GM21737 (cell line): ENCODE measurements around the gene DLX2.
"Not testable (repeated sequence)": the region's sequence is repeated elsewhere in the genome, so short reads cannot be mapped to it uniquely, and the experiment has no call there.

Experiments
- ATAC-seq: cut with Tn5 transposase; IDR thresholded peaks from one replicate; pipeline ENCODE4 v1.9.1; 2021; ENCODE audit warnings: mild to moderate bottlenecking, moderate library complexity; ENCODE audit not compliant: unreplicated experiment

DLX2 gene

DNA sequence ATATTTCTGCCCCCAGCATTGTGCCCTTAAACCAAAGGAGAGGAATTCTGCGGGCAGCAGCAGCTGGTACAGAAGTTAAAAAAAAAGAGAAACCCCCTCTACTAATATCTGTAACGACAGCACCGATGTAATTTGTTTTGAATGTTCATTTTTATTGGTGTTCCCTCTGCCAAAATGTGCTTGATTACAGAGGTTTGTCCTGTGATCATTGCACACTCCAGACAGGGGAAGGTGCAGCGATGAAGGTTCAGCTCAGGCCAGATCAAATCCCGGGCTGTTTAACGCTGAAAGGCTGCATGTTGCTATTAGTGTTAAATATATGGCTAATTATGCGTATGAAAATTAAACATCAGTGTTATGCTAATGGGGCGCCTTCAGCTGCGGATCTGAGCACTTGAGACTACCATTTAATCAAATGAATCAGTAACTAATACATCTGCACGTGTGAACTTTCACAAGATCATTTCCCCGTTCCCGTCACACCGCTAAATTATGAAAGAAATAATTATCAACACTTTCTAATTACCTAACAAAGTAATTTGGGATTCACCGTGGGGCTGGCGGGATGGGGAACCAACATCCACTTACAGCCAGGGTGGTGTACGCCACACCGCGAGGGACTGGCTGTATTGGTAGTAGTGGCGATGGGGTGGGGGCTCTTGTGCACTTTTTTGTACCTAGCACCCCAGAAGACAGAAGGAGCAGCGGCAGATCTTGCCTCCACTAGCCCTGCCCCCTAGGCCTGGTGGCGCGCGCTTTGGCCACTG lies 18.9 kb downstream of the DLX2 start:
- ATAC-seq = no peak

DNA sequence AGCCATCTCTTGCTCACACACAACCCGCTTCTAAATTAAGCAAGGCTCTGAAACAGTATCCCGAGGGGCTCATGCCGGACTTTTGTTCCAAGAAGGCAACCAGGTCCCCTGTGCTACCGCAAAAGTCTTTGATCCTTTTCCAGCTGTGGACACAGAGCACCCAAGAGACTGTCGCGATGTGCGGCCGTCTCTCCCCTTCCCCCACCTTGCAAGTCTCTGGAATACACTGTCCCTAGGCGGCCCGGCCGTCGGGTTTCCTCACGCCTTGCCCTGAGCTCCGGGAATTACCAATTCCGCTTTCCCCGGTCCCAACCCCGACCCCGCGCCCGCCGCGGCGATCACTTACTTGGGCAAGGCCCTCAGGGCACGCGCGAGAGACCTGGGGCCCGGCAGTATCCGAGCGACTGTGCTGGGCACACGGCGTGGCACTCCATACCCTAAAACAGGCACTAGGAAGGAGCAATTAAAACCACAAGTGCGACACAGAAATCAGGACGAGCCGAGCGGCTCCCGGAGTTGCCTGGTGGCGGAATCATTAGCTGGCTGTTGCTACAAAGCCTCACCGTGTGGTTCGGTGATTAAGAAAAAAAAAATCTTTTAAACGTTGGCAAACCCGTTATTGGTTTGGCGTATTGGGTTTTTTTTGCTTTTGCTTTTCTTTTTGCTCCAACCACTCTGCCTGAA lies 19.6 kb downstream of the DLX2 start:
- ATAC-seq = no peak

DNA sequence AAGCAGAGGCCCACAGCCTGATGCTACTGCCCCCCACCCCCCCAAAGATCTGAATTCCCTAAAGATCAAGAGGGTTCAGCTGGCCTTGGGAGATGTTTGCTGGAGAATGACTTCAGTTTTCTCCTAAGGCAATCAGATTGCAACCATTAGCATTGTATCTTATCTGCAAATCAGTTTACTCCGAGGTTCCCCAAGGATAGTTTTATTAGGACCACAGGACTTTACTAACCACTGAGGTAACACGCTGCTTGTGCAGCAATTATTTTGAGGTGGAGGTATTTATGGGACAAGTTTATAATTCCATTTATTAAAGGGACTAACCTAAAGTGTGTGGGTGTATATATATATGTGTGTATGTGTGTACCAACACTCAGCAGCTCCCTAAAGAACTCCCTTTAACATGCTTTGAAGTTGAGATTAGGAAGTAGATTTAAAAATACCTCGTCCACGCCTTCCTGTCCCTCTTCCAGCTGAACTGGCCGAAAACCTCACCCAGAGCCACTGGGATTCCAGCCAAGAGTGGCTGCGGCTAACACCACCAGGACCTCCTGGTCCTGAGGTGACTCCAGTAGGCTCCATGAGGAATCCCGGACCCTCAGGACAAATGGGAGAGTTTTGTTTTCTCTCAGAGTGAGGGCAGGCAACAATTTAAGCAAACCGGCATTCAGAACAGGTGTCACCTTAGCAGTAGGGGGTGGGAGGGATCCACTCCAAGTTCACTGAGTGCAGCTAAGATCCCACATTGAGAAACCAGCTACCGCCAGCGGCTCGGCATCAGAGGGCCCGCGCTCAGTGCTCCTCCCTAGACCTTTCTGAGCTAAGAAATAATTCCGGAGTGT lies 20.4 kb downstream of the DLX2 start:
- no peak for ATAC-seq

DNA sequence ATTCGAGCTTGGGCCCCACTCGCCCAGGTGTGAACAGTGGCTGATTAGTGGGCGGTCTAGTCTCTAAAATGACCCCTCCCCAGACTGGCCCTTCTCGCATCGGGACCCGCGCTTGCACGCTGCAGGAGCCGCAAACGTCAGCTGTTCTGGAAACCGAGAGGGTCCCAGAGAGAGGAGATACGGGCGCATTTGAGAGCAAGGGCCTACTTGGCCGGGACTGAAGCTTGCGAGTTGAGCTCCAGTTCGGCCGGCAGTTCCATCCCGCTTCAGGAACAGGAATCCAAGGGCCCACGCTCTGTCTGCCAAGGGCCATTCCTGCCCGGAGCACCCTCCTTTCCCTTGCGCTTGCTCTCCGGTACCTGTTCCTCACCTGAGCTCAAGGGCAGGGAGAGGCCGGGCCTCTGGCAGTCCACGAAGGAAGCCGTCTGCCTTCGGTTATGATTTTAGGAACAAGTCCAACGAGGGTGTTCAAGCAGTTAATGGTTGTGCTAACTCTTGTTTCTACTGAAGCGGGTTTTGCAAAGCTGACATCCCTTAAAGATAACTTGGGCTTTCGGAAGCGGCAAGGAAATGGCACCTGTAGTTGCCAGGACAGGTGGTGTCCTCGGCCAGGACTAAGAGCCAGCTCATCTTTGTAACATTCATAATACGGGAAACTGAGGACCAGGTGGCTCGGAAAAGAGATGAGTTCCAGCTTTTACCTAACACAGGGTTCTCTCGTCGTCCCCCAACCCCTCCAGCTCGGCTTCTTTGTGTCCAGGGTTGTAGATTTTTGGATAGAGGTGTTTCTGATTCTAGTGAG lies 21.3 kb downstream of the DLX2 start:
- no peak for ATAC-seq

DNA sequence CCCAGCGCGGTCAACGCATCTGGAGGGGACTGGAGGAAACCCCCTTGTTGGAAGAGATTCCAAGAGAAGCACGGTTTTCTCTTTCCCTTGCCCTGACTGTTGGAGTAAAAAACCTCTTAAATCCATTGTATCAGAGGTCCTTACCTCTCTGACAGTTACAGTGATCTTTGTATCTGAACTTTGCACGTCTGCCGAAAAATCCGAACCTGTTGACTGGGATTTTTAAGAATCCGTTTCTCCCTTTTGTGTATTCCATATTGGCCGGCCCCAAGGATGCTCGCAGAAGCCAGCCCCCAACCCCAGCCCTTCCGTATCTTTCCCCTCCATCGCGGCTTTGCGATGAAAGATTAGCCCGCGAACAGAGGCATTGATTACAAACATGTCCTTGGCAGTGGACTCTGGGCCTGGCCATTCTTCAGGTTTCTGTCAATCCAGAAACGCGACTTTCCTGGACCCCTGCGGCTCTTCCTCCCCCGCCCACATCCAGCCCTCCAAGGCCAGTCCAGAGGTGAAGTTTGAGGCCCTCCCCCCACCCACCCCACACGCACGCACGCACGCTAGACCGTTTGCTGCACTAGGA lies 22.0 kb downstream of the DLX2 start:
- ATAC-seq = no peak

DNA sequence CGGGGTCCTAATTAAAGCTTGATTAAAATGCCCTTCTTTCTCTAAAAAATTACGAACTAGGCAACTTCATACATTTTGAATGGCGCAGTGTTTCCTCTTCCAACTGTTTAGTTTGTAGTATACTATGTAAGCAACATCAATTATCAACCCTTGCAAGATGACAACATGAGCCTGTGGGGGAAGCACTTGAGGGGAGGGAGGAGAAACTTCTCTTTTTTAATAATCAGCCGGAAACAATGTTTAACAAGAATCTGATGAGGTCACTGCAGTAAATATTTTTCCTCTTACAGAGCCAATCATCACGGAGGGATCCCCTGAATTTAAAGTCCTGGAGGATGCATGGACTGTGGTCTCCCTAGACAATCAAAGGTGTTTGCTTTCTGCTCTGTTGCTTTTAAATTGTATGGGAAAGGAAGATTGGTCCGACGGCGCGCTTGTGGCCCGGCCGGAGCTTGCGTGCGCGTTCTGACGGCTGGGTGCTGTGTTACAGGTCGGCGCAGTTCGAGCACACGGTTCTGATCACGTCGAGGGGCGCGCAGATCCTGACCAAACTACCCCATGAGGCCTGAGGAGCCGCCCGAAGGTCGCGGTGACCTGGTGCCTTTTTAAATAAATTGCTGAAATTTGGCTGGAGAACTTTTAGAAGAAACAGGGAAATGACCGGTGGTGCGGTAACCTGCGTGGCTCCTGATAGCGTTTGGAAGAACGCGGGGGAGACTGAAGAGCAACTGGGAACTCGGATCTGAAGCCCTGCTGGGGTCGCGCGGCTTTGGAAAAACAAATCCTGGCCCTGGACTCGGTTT lies 22.7 kb downstream of the DLX2 start:
- ATAC-seq = no peak

DNA sequence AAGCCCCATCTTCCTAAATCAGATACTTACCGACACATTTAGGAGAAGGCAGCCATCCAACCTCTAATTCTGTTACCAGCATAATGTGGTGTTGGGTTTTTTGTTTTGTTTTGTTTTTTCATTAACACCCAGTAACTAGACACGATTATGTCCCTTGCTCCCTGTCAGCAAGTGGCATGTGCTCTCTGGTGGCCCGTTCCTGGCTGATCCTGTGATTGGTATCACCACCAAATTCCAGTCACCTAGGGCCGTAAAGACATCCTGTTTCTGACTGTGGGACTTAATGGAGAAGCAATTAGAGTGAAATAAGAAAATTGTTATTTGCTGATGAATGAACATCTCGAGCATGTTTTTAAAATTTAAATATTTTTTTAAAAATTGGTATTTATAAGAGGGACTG lies 23.3 kb downstream of the DLX2 start:
- no peak for ATAC-seq

DNA sequence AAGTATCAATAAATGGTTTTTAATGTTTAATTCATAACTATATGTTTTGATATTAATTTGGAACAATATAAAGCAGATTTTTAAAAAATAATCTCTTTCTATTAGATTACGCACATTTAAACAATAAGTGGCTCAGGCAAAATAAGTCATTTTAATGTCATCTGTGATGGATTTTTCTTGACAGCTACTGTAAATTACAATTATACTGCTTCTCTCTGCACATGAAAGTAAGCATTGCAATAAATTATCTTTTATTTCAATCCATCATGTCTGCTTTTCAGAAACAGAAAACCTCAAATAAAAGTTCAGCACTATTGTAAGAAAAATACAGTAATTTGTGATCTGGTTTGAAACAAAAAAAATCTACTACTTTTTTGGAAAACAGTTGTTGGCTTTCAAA lies 28.4 kb downstream of the DLX2 start:
- ATAC-seq = no peak

DNA sequence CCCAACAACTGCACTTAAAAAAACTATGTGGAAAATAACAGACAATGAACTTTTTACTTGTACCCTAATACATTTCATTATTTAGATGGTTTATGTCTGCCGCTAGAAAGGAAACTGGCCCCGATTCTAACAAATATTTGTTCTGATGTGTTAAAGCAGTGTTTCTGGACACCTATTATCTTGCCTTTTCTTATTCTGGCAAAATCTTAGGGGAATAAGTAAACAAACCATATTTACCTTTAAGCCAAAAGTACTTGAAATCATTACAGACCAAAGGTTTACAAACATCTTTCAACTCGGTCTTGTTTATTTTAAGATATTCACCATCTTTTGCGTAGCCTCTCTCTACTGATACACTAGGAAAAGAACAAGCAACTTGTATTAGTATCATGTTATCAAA lies 29.2 kb downstream of the DLX2 start:
- no peak for ATAC-seq

DNA sequence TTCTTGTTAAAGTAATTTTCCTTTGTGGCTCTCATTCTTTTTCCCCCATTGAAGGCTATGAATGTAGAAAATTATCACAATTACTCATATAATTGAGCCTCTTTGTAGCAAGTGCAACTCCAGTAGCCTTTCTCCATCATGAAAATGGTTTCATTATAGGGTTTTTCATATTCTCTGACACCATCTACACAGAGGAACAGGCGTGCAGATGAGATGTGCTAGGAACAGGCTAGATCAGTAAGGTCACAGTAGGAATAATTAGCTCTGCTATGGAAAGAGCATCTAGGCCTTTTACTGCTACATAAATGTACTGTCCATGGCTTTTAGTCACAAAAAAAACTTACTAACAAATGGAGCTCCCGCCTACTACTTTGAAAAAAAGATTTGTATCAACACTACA lies 30.0 kb downstream of the DLX2 start:
- no peak for ATAC-seq

DNA sequence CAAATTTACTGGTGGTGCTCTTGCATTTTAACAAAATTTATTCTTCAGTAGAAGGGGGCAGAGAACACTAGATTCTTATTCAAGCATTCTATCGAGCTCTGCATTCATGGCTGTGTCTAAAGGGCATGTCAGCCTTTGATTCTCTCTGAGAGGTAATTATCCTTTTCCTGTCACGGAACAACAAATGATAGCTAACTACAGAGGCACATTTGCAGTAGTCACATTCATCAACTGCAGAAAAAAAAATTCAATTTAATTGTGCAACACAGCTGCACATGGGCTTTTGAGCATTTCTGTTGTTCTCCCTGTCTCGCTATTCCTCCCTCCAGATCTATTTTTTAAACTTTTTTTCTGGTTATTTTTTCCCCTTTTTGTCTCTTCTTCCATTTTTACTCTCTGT lies 30.4 kb downstream of the DLX2 start:
- ATAC-seq = no peak

DNA sequence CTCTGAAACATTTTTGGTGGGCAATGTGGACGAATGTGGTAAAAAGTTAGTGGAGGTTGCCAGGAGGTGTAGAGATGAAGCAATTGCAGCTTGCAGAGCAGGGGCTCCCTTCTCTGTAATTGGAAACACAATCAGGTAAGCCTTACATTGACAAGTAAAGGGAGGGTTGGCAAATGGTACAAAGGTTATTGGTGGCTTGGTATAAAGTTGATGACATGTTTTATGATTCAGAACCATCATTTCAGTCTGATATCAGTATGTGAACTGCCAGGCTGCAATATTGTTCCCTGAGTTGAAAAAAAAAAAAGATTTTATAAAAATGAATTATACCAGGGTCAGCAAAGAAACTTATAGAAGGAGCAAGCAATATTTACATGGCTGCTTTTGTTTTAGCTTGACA lies 31.8 kb downstream of the DLX2 start:
- no peak for ATAC-seq

DNA sequence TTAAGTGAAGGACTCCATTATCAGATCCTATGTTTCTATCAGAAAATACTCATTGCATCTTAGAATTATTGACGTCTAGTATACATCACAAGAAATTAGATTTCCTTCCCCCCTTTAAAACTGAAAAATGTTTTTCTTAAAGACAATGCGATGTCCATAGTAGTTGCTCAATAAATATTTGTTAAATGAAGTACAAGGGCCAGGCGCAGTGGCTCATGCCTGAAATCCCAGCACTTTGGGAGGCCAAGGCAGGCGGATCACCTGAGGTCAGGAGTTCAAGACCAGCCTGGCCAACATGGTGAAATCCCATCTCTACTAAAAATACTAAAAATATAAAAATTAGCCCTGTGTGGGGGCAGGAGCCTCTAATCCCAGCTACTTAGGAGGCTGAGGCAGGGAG lies 34.8 kb downstream of the DLX2 start:
- not testable (repeated sequence) for ATAC-seq

DNA sequence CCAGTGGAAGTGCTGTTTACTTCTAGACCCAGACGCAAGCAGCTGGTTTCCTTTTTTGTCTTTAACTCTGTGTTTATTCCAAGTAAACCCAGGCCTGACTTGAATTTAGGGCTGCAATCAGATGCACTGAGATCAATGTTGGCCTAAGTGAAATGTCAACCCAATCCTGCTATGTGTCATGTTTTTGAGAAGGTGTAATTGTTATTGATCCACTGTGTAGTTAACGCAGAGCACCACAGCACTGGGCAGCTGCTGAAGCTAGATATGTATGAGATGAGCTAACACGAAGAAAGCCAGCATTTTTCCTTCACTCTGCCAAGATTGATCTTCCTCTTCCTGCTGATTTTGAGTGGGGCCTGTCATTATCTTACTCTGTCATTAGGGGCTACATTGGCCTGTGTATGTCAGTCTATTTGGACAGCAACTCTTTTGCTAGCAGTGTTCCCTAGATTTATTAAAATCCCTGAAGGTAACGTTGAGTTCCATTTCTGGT lies 36.3 kb downstream of the DLX2 start:
- no peak for ATAC-seq

DNA sequence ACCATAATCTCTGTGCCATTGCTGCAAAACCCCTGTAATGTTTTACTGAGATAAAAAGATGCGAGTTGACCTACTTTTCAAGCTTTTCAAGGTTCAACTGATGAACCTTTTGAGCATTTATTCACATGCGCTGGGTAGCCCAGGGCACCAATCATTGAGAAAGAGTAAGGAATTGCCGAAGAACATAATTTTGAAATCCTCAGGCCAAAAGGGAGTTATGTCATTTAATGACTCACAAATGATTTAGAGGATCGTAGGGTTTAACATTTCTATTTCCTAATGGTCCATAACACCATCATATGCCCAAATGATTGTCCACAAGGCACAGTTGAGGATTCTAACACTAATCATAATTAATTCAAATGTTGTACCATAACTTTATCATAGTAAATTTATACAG lies 37.6 kb downstream of the DLX2 start:
- no peak for ATAC-seq

DNA sequence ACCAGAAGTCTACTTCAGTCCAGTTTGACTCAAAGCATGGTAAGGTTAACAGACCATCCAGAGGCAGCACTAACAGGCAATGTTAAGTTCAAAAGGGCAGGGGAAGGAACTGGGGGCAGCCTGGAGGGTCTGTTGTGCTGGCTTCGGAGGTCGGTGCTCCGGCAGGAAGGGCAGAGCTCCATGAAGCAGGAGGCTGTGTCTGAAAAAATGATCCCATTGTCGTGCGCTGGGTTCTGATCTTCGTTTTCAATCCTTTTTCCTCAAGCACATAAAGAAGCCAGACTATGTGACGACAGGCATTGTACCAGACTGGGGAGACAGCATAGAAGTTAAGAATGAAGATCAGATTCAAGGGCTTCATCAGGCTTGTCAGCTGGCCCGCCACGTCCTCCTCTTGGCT lies 39.3 kb downstream of the DLX2 start:
- ATAC-seq = no peak

DNA sequence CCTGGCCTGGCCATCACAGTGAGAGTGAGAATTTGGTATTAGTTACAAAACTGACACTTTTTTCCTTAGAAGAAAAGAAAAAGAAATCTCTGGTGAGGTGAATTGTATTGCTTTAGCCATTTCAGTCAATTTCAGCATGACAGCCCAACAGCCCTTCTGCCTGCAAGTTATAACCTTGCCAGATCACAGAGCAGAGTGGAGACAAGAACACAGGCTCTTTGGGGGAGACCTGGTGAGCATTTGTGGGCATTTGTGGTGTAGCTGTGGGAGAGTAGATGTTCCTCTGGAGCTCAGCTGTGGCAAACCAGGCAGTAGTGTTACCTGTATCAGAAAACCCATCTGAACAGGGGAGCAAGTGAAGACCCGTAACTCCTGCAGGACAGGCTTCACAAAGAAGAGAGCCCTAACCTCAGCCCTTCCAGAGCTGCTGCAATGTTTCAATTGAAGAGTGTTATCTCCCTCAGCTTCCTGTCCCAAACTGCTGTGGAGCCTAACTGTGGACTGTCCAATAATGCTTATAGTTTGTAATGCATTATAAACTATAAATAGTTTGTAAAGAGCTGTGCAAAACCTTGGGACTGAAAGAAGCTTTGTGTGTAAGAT lies 40.2 kb downstream of the DLX2 start:
- ATAC-seq = no peak

DNA sequence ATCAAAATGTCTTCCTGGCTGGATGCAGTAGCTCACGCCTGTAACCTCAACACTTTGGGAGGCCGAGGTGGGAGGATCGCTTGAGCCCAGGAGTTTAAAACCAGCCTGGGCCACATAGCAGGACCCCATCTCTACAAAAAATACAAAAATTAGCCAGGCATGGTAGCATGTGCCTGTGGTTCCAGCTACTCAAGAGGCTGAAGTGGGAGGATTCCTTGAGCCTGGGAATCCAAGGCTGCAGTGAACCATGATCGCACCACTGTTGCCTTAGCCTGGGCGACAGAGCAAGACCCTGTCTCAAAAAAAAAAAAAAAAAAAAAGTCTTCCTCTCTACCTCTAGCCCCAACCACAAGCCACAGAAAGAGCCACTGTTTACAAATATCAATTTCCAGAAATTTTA lies 42.6 kb downstream of the DLX2 start:
- ATAC-seq = not testable (repeated sequence)

DNA sequence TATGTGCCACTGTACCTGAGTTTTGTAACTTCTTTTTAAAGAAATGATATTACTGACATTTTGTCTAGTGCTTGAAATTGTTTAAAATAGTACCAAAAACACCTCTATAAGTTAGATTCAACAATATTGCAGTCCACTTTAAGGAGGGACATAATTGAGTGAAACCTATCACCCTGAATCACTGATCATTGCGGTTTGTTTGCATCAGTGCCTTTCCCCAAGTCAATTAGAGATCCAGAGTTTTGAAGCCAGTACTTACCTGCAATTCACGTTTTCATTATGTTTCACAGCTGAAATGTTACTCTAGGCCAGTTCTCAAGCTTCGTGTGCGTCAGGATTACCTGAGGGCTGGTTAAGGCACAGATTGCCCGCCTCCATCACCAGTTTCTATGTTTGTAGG lies 44.0 kb downstream of the DLX2 start:
- no peak for ATAC-seq
